ENCODE results near the gene FHIT.

Gene FHIT

DNA sequence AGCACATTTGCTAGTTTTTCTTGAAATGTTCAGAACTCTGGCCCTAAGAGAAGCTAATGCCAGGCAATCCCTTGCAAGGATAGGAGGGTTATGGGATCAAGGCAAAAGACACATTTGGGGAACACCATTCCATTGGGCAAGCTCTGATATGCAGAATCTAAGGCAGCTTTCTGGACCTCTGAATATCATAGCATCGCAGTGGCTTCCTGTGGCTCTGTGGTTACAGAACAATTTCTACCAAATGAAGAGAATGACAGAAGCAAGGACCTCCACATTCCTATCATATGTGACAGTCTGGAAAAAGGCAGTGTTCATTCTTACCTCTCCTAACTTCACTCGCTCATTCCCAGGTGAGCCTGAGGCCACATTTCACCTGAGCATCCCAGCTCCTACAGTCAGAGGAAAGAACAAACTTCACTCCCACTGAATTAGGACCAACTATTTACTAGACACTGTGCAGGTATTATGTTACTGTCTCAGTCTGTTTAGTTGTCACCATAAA is 1365.3 kb downstream of the FHIT start:
- H3K27ac ChIP-seq (ENCODE audit: low read depth, low read length) = no peak overlapping the region
- no peaks in the 10 kb centered on the region for H3K4me1 ChIP-seq (ENCODE audit: control insufficient read depth, insufficient read depth, low read length, unreplicated experiment)
- no peak overlapping the region for H3K4me3 ChIP-seq (ENCODE audit: low read depth, low read length)
- no peak overlapping the region for H2AFZ ChIP-seq (ENCODE audit: low read length, unreplicated experiment)
- peaks cover 8% of the 10 kb centered on the region; the same call in 1 of the 2 replicates for H3K27me3 ChIP-seq (ENCODE audit: insufficient read depth, low read length)
- H3K79me2 ChIP-seq (ENCODE audit: control insufficient read depth, insufficient read depth, low read length, unreplicated experiment) = no peaks in the 10 kb centered on the region
- H3K36me3 ChIP-seq (ENCODE audit: insufficient read depth, low read length) = no peaks in the 10 kb centered on the region

GRCh38 chr3:59885101-59885500 is 1366.2 kb downstream of the FHIT start:
- no peak overlapping the region for H3K4me3 ChIP-seq (ENCODE audit: low read depth, low read length)

GRCh38 chr3:59884409-59884808 is 1366.8 kb downstream of the FHIT start:
- H2AFZ ChIP-seq (ENCODE audit: low read length, unreplicated experiment) = no peak overlapping the region
- H3K4me1 ChIP-seq (ENCODE audit: control insufficient read depth, insufficient read depth, low read length, unreplicated experiment) = no peaks in the 10 kb centered on the region
- H3K79me2 ChIP-seq (ENCODE audit: control insufficient read depth, insufficient read depth, low read length, unreplicated experiment) = no peaks in the 10 kb centered on the region
- H3K27me3 ChIP-seq (ENCODE audit: insufficient read depth, low read length) = peaks cover 15% of the 10 kb centered on the region; the same call in 1 of the 2 replicates
- H3K4me3 ChIP-seq (ENCODE audit: low read depth, low read length) = no peak overlapping the region
- no peak overlapping the region for H3K27ac ChIP-seq (ENCODE audit: low read depth, low read length)
- H3K36me3 ChIP-seq (ENCODE audit: insufficient read depth, low read length) = no peaks in the 10 kb centered on the region

More at GRCh38 chr3:59885101-59885500, 1366.2 kb downstream of the FHIT start:
- H3K27ac ChIP-seq (ENCODE audit: low read depth, low read length) = no peak overlapping the region
- no peaks in the 10 kb centered on the region for H3K36me3 ChIP-seq (ENCODE audit: insufficient read depth, low read length)
- no peaks in the 10 kb centered on the region for H3K79me2 ChIP-seq (ENCODE audit: control insufficient read depth, insufficient read depth, low read length, unreplicated experiment)
- peaks cover 15% of the 10 kb centered on the region; the same call in 1 of the 2 replicates for H3K27me3 ChIP-seq (ENCODE audit: insufficient read depth, low read length)
- H2AFZ ChIP-seq (ENCODE audit: low read length, unreplicated experiment) = no peak overlapping the region
- H3K4me1 ChIP-seq (ENCODE audit: control insufficient read depth, insufficient read depth, low read length, unreplicated experiment) = no peaks in the 10 kb centered on the region

GRCh38 chr3:59882746-59883145 is 1368.5 kb downstream of the FHIT start:
- H3K4me1 ChIP-seq (ENCODE audit: control insufficient read depth, insufficient read depth, low read length, unreplicated experiment) = no peaks in the 10 kb centered on the region
- H3K79me2 ChIP-seq (ENCODE audit: control insufficient read depth, insufficient read depth, low read length, unreplicated experiment) = no peaks in the 10 kb centered on the region
- H3K27ac ChIP-seq (ENCODE audit: low read depth, low read length) = no peak overlapping the region
- no peaks in the 10 kb centered on the region for H3K36me3 ChIP-seq (ENCODE audit: insufficient read depth, low read length)
- no peak overlapping the region for H2AFZ ChIP-seq (ENCODE audit: low read length, unreplicated experiment)
- peaks cover 21% of the 10 kb centered on the region; the same call in 1 of the 2 replicates for H3K27me3 ChIP-seq (ENCODE audit: insufficient read depth, low read length)
- no peak overlapping the region for H3K4me3 ChIP-seq (ENCODE audit: low read depth, low read length)

- H3K4me1 ChIP-seq (ENCODE audit: control insufficient read depth, insufficient read depth, low read length, unreplicated experiment) = no peaks in the 10 kb centered on the region
- H3K27me3 ChIP-seq (ENCODE audit: insufficient read depth, low read length) = peaks cover 21% of the 10 kb centered on the region; the same call in 1 of the 2 replicates
- H3K4me3 ChIP-seq (ENCODE audit: low read depth, low read length) = no peak overlapping the region
- no peaks in the 10 kb centered on the region for H3K79me2 ChIP-seq (ENCODE audit: control insufficient read depth, insufficient read depth, low read length, unreplicated experiment)
- H3K36me3 ChIP-seq (ENCODE audit: insufficient read depth, low read length) = no peaks in the 10 kb centered on the region
- H3K27ac ChIP-seq (ENCODE audit: low read depth, low read length) = no peak overlapping the region
- H2AFZ ChIP-seq (ENCODE audit: low read length, unreplicated experiment) = no peak overlapping the region
Measured at GRCh38 chr3:59880717-59881116, 1370.5 kb downstream of the FHIT start.

DNA sequence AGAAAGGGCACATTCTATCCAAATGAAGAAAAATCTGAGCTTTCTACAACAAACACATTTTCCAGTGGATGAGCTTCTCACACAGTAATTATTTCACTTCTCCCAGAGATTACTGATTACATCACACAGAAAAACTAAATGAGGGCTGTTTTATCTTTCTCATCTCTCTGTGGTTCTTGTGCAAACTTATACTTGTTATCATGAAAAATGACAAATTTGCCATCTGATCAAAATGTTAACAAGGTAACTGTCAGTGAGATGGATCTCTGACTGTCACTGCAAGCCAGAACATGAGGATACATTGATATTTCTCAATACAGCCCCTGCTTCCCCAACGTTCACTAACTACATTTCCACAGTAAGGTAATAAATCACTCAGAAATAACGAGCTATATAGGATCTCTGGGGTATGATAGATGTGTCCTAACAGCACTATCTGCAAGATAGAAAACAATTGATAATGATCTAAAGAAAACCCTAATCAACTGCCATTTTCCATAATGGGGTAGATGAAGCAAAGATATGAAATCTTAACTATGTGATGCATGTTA is 1372.1 kb downstream of the FHIT start:
- H2AFZ ChIP-seq (ENCODE audit: low read length, unreplicated experiment) = no peak overlapping the region
- peaks cover 21% of the 10 kb centered on the region; the same call in 1 of the 2 replicates for H3K27me3 ChIP-seq (ENCODE audit: insufficient read depth, low read length)
- no peak overlapping the region for H3K4me3 ChIP-seq (ENCODE audit: low read depth, low read length)
- H3K4me1 ChIP-seq (ENCODE audit: control insufficient read depth, insufficient read depth, low read length, unreplicated experiment) = no peaks in the 10 kb centered on the region
- H3K27ac ChIP-seq (ENCODE audit: low read depth, low read length) = no peak overlapping the region
- no peaks in the 10 kb centered on the region for H3K36me3 ChIP-seq (ENCODE audit: insufficient read depth, low read length)
- H3K79me2 ChIP-seq (ENCODE audit: control insufficient read depth, insufficient read depth, low read length, unreplicated experiment) = no peaks in the 10 kb centered on the region

DNA sequence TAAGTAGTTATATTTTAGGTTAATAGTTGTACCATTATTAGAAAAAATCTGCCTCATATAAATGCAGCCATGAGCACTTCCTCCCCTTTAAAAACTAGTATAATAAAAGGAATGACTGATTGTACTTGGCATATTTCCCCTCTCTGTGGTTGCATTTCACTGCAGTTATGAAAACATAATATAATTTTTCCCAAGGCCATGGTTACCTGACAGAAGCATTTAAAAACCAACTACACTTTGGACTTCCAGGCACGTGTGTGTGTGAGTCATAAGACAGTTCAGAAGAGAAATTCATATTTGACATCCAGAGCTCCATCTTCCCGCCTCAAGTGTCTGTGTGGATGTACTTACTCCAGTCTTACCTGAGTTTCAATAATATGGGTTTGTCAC is 1373.2 kb downstream of the FHIT start:
- Histone ChIP-seq H3K36me3 (ENCODE audit: insufficient read depth, low read length) (no peaks in the 10 kb centered on the region), H2AFZ (ENCODE audit: low read length, unreplicated experiment) (no peak overlapping the region), H3K27me3 (ENCODE audit: insufficient read depth, low read length) (peaks cover 21% of the 10 kb centered on the region; the same call in 1 of the 2 replicates), H3K79me2 (ENCODE audit: control insufficient read depth, insufficient read depth, low read length, unreplicated experiment) (no peaks in the 10 kb centered on the region), H3K4me1 (ENCODE audit: control insufficient read depth, insufficient read depth, low read length, unreplicated experiment) (no peaks in the 10 kb centered on the region), H3K27ac (ENCODE audit: low read depth, low read length) (no peak overlapping the region), H3K4me3 (ENCODE audit: low read depth, low read length) (no peak overlapping the region)

- Histone ChIP-seq H3K27me3 (ENCODE audit: insufficient read depth, low read length) (peaks cover 17% of the 10 kb centered on the region; the same call in 1 of the 2 replicates), H3K27ac (ENCODE audit: low read depth, low read length) (no peak overlapping the region), H3K36me3 (ENCODE audit: insufficient read depth, low read length) (no peaks in the 10 kb centered on the region), H3K79me2 (ENCODE audit: control insufficient read depth, insufficient read depth, low read length, unreplicated experiment) (no peaks in the 10 kb centered on the region), H3K4me3 (ENCODE audit: low read depth, low read length) (no peak overlapping the region), H3K4me1 (ENCODE audit: control insufficient read depth, insufficient read depth, low read length, unreplicated experiment) (no peaks in the 10 kb centered on the region), H2AFZ (ENCODE audit: low read length, unreplicated experiment) (no peak overlapping the region)
Measured at GRCh38 chr3:59877263-59878037, 1373.8 kb downstream of the FHIT start.

- Histone ChIP-seq H2AFZ (ENCODE audit: low read length, unreplicated experiment) (no peak overlapping the region), H3K27me3 (ENCODE audit: insufficient read depth, low read length) (peaks cover 17% of the 10 kb centered on the region; the same call in 1 of the 2 replicates)
Measured at GRCh38 chr3:59876533-59877062, 1374.7 kb downstream of the FHIT start.

DNA sequence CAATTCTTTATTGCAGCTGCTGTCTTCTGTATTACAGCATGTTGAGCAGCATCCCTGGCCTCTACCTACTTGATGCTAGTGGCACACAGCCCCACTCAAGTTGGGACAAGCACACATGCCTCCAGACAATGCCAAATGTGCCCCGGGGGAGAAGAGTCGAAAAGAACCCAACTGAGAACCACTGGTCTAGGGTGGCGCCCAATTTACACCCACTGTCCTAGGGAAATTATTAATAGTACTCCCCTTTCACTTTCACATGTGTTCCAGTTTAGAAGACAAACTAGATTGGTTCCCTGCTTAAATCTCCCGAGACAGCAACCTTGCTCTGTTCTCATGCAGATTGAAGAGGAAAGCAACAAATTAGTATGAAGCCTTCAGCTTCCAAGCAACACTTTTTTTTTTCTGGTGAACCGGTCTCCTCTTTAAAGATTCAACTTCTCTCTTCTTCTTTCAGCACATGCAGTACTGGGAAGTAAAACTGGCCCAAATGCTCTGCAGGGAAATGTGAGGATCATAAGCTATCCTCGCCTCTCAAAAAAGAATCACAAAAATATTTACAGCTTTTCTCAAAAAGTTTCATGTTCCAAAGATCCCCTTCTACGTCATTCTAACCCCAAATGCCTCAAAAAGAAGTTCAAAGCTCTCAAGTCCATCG is 1377.5 kb downstream of the FHIT start:
- Histone ChIP-seq H3K36me3 (ENCODE audit: insufficient read depth, low read length) (no peaks in the 10 kb centered on the region), H3K27ac (ENCODE audit: low read depth, low read length) (no peak overlapping the region), H3K4me1 (ENCODE audit: control insufficient read depth, insufficient read depth, low read length, unreplicated experiment) (no peaks in the 10 kb centered on the region), H3K79me2 (ENCODE audit: control insufficient read depth, insufficient read depth, low read length, unreplicated experiment) (no peaks in the 10 kb centered on the region), H2AFZ (ENCODE audit: low read length, unreplicated experiment) (no peak overlapping the region), H3K4me3 (ENCODE audit: low read depth, low read length) (no peak overlapping the region), H3K27me3 (ENCODE audit: insufficient read depth, low read length) (peaks cover 7% of the 10 kb centered on the region; the same call in 1 of the 2 replicates)

More at GRCh38 chr3:59876533-59877062, 1374.7 kb downstream of the FHIT start:
- no peaks in the 10 kb centered on the region for H3K36me3 ChIP-seq (ENCODE audit: insufficient read depth, low read length)
- H3K79me2 ChIP-seq (ENCODE audit: control insufficient read depth, insufficient read depth, low read length, unreplicated experiment) = no peaks in the 10 kb centered on the region
- no peak overlapping the region for H3K4me3 ChIP-seq (ENCODE audit: low read depth, low read length)
- H3K27ac ChIP-seq (ENCODE audit: low read depth, low read length) = no peak overlapping the region
- H3K4me1 ChIP-seq (ENCODE audit: control insufficient read depth, insufficient read depth, low read length, unreplicated experiment) = no peaks in the 10 kb centered on the region

Data from ACC112 (cell line).